ENCODE measurements around the gene ASTN2.
"Not testable (repeated sequence)": the region's sequence is repeated elsewhere in the genome, so short reads cannot be mapped to it uniquely, and the experiment has no call there.

ASTN2 gene

GRCh38 chr9:116849721-116850120 lies 565.1 kb downstream of the ASTN2 start:
- H3K27me3 ChIP-seq (ENCODE audit: insufficient read depth, low read depth) = no peaks in the 10 kb centered on the region
- H3K79me2 ChIP-seq (ENCODE audit: insufficient read depth, low read depth) = no peaks in the 10 kb centered on the region
- no peaks in the 10 kb centered on the region for H4K20me1 ChIP-seq (ENCODE audit: insufficient read depth)
- no peaks in the 10 kb centered on the region for H3K36me3 ChIP-seq (ENCODE audit: insufficient read depth)
- no peak overlapping the region for H3K4me2 ChIP-seq
- H3K27ac ChIP-seq = no peak overlapping the region
- H3K9ac ChIP-seq = no peak overlapping the region
- TF ChIP-seq CTCF (conservative IDR thresholded peaks at IDR 0.05; ENCODE audit: low read depth, low read length) = no peak
- H3K4me1 ChIP-seq (ENCODE audit: low read depth, poor library complexity, severe bottlenecking) = no peaks in the 10 kb centered on the region
- H2AFZ ChIP-seq (ENCODE audit: low read depth) = no peak overlapping the region
- H3K4me3 ChIP-seq (IDR thresholded peaks at IDR 0.05; ENCODE audit: insufficient read depth, low read depth, low read length) = no peak overlapping the region

- no peak overlapping the region for H3K4me3 ChIP-seq (IDR thresholded peaks at IDR 0.05; ENCODE audit: insufficient read depth, low read depth, low read length)
- H4K20me1 ChIP-seq (ENCODE audit: insufficient read depth) = no peaks in the 10 kb centered on the region
- no peak for TF ChIP-seq CTCF (conservative IDR thresholded peaks at IDR 0.05; ENCODE audit: low read depth, low read length)
- no peak overlapping the region for H2AFZ ChIP-seq (ENCODE audit: low read depth)
- H3K79me2 ChIP-seq (ENCODE audit: insufficient read depth, low read depth) = no peaks in the 10 kb centered on the region
- no peak overlapping the region for H3K9ac ChIP-seq
- no peak overlapping the region for H3K4me2 ChIP-seq
- no peaks in the 10 kb centered on the region for H3K4me1 ChIP-seq (ENCODE audit: low read depth, poor library complexity, severe bottlenecking)
- no peaks in the 10 kb centered on the region for H3K27me3 ChIP-seq (ENCODE audit: insufficient read depth, low read depth)
- H3K36me3 ChIP-seq (ENCODE audit: insufficient read depth) = no peaks in the 10 kb centered on the region
- H3K27ac ChIP-seq = no peak overlapping the region
Measured at GRCh38 chr9:116844621-116845020, 570.2 kb downstream of the ASTN2 start.

- no peak for TF ChIP-seq CTCF (conservative IDR thresholded peaks at IDR 0.05; ENCODE audit: low read depth, low read length)
- no peaks in the 10 kb centered on the region for H3K27me3 ChIP-seq (ENCODE audit: insufficient read depth, low read depth)
- no peak overlapping the region for H2AFZ ChIP-seq (ENCODE audit: low read depth)
- no peaks in the 10 kb centered on the region for H4K20me1 ChIP-seq (ENCODE audit: insufficient read depth)
- H3K36me3 ChIP-seq (ENCODE audit: insufficient read depth) = no peaks in the 10 kb centered on the region
- no peaks in the 10 kb centered on the region for H3K79me2 ChIP-seq (ENCODE audit: insufficient read depth, low read depth)
- H3K4me2 ChIP-seq = no peak overlapping the region
- H3K27ac ChIP-seq = no peak overlapping the region
- H3K4me1 ChIP-seq (ENCODE audit: low read depth, poor library complexity, severe bottlenecking) = no peaks in the 10 kb centered on the region
- no peak overlapping the region for H3K4me3 ChIP-seq (IDR thresholded peaks at IDR 0.05; ENCODE audit: insufficient read depth, low read depth, low read length)
- H3K9ac ChIP-seq = no peak overlapping the region
Measured at GRCh38 chr9:116843863-116844620, 570.8 kb downstream of the ASTN2 start.

GRCh38 chr9:116842658-116843057 lies 572.2 kb downstream of the ASTN2 start:
- no peaks in the 10 kb centered on the region for H3K4me1 ChIP-seq (ENCODE audit: low read depth, poor library complexity, severe bottlenecking)
- no peak for TF ChIP-seq CTCF (conservative IDR thresholded peaks at IDR 0.05; ENCODE audit: low read depth, low read length)
- no peaks in the 10 kb centered on the region for H4K20me1 ChIP-seq (ENCODE audit: insufficient read depth)

GRCh38 chr9:116838468-116838867 lies 576.4 kb downstream of the ASTN2 start:
- H2AFZ ChIP-seq (ENCODE audit: low read depth); H3K4me1 ChIP-seq (ENCODE audit: low read depth, poor library complexity, severe bottlenecking); H3K36me3 ChIP-seq (ENCODE audit: insufficient read depth); H3K4me3 ChIP-seq (IDR thresholded peaks at IDR 0.05; ENCODE audit: insufficient read depth, low read depth, low read length); H3K4me2 ChIP-seq; H3K27ac ChIP-seq; H3K9ac ChIP-seq; H3K79me2 ChIP-seq (ENCODE audit: insufficient read depth, low read depth); H3K27me3 ChIP-seq (ENCODE audit: insufficient read depth, low read depth); H4K20me1 ChIP-seq (ENCODE audit: insufficient read depth): not testable (repeated sequence)

More at GRCh38 chr9:116842658-116843057, 572.2 kb downstream of the ASTN2 start:
- no peaks in the 10 kb centered on the region for H3K79me2 ChIP-seq (ENCODE audit: insufficient read depth, low read depth)
- no peak overlapping the region for H3K4me3 ChIP-seq (IDR thresholded peaks at IDR 0.05; ENCODE audit: insufficient read depth, low read depth, low read length)
- H3K36me3 ChIP-seq (ENCODE audit: insufficient read depth) = no peaks in the 10 kb centered on the region
- H3K27ac ChIP-seq = no peak overlapping the region
- H2AFZ ChIP-seq (ENCODE audit: low read depth) = no peak overlapping the region
- H3K27me3 ChIP-seq (ENCODE audit: insufficient read depth, low read depth) = no peaks in the 10 kb centered on the region
- no peak overlapping the region for H3K4me2 ChIP-seq
- H3K9ac ChIP-seq = no peak overlapping the region
